ENCODE results near the gene CNR2.

CNR2 gene

DNA sequence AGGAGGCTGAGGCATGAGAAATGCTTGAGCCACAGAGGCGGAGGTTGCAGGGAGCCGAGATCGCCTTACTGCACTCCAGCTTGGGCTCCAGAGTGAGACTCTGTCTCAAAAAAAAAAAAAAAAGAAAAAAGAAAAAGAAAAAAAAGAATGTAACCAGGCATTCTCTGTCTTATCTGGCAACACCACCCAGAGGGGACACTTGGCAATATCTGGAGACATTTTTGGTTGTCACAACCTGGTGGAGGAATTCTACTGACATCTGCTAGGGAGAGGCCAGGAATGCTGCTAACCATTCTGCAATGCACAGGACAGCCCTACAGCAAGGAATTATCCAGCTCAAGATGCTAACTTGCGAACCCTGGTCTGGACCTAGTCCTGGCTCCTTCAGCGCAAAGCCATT lies 2.3 kb upstream of the CNR2 start:
- no peak for ATAC-seq
- TF ChIP-seq ZC3H10 (CRISPR knock-in tag; IDR thresholded peaks at IDR 0.05) (no peak), ZNF8 (CRISPR knock-in tag; IDR thresholded peaks at IDR 0.05) (no peak), PPARA (CRISPR knock-in tag; IDR thresholded peaks at IDR 0.05; ENCODE audit: borderline replicate concordance) (no peak)
- TF ChIP-seq, protein P1, sequence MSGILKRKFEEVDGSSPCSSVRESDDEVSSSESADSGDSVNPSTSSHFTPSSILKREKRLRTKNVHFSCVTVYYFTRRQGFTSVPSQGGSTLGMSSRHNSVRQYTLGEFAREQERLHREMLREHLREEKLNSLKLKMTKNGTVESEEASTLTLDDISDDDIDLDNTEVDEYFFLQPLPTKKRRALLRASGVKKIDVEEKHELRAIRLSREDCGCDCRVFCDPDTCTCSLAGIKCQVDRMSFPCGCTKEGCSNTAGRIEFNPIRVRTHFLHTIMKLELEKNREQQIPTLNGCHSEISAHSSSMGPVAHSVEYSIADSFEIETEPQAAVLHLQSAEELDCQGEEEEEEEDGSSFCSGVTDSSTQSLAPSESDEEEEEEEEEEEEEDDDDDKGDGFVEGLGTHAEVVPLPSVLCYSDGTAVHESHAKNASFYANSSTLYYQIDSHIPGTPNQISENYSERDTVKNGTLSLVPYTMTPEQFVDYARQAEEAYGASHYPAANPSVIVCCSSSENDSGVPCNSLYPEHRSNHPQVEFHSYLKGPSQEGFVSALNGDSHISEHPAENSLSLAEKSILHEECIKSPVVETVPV (CRISPR knock-in tag; IDR thresholded peaks at IDR 0.05) = no peak
- TF ChIP-seq, protein P2, sequence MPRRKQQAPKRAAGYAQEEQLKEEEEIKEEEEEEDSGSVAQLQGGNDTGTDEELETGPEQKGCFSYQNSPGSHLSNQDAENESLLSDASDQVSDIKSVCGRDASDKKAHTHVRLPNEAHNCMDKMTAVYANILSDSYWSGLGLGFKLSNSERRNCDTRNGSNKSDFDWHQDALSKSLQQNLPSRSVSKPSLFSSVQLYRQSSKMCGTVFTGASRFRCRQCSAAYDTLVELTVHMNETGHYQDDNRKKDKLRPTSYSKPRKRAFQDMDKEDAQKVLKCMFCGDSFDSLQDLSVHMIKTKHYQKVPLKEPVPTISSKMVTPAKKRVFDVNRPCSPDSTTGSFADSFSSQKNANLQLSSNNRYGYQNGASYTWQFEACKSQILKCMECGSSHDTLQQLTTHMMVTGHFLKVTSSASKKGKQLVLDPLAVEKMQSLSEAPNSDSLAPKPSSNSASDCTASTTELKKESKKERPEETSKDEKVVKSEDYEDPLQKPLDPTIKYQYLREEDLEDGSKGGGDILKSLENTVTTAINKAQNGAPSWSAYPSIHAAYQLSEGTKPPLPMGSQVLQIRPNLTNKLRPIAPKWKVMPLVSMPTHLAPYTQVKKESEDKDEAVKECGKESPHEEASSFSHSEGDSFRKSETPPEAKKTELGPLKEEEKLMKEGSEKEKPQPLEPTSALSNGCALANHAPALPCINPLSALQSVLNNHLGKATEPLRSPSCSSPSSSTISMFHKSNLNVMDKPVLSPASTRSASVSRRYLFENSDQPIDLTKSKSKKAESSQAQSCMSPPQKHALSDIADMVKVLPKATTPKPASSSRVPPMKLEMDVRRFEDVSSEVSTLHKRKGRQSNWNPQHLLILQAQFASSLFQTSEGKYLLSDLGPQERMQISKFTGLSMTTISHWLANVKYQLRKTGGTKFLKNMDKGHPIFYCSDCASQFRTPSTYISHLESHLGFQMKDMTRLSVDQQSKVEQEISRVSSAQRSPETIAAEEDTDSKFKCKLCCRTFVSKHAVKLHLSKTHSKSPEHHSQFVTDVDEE (CRISPR knock-in tag; IDR thresholded peaks at IDR 0.05) = no peak

DNA sequence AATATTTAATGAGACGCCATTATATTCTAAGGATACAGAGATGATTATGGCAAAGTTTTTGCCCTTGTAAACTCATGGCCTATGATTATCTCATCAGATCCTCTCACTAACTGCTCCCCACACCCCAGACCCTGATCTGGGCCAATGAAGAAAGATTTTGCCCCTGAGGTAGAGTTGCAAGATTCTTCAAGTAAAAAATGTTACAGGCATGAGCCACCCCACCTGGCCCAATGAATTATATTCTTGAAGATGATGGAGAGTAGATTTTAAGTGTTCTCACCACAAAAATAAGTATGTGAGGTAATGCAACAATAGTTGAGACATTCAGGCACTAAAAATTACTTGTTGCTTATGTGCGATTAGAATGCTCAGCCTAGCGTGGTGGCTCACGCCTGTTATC lies 1.8 kb upstream of the CNR2 start:
- TF ChIP-seq OSR1 (CRISPR knock-in tag; IDR thresholded peaks at IDR 0.05) = no peak
- no peak for ATAC-seq

DNA sequence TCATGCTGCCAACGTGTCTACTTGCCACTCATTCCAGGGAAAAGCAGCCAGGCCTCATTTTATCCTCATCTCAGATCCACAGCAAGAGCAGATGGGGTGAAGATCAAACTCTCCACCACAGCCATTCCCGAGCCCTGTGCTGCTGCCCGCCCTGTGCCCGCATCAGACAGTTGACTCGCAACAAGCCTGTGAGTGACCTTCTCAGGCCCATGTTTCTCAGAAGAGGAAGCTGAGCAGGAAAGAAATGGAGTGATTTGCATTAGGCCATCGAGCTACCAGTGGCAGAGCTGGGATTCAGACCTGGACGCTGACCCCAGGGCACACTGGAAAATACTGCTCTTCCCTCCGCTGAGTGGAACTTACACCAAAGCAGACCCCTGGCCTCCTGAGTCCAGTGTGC lies 1.2 kb downstream of the CNR2 start:
- no peak for ATAC-seq

DNA sequence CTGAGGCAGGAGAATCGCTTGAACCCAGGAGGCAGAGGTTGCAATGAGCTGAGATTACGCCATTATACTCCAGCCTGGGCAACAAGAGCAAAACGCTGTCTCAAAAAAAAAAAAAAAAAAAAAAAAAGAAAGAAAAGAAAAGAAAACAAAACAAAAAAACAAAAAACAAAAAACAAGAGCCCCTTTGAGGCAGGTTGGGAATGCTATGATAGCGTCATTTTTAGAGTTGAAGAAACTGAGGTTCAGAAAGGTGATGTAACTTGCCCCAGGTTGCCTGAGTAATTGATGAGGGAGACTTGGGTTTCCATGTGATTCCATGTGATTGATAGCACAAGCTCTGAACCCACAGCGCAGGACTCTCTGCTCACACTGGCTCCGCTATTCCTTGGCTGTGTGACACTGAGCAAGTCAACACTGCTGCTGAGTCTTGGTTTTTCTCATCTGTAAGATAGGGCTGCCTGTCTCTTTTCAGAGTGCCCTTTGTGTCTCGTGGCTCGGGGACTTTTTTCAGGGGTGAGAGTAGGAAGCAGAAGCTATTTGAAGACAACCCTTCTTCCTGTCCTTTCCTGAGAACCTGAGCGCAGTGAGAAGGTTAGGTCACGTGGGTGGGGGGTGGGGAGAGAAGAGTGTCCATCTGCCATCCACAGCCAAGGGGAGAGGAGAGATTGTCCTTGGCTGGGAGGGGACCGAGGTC lies 2.5 kb downstream of the CNR2 start:
- no peak for ATAC-seq
- TF ChIP-seq TOX (CRISPR knock-in tag; IDR thresholded peaks at IDR 0.05; ENCODE audit: borderline replicate concordance) (no peak), SNAI2 (CRISPR knock-in tag; IDR thresholded peaks at IDR 0.05) (no peak), ESRRG (CRISPR knock-in tag; IDR thresholded peaks at IDR 0.05) (no peak), ZNF8 (CRISPR knock-in tag; IDR thresholded peaks at IDR 0.05) (no peak), ZNF70 (CRISPR knock-in tag; IDR thresholded peaks at IDR 0.05) (no peak), ISL1 (CRISPR knock-in tag; IDR thresholded peaks at IDR 0.05) (no peak), PPARA (CRISPR knock-in tag; IDR thresholded peaks at IDR 0.05; ENCODE audit: borderline replicate concordance) (no peak), ARNTL (CRISPR knock-in tag; IDR thresholded peaks at IDR 0.05; ENCODE audit: borderline replicate concordance, low read depth) (no peak)
- TF ChIP-seq, protein P1 (CRISPR knock-in tag; IDR thresholded peaks at IDR 0.05) = no peak
- TF ChIP-seq, protein P3, sequence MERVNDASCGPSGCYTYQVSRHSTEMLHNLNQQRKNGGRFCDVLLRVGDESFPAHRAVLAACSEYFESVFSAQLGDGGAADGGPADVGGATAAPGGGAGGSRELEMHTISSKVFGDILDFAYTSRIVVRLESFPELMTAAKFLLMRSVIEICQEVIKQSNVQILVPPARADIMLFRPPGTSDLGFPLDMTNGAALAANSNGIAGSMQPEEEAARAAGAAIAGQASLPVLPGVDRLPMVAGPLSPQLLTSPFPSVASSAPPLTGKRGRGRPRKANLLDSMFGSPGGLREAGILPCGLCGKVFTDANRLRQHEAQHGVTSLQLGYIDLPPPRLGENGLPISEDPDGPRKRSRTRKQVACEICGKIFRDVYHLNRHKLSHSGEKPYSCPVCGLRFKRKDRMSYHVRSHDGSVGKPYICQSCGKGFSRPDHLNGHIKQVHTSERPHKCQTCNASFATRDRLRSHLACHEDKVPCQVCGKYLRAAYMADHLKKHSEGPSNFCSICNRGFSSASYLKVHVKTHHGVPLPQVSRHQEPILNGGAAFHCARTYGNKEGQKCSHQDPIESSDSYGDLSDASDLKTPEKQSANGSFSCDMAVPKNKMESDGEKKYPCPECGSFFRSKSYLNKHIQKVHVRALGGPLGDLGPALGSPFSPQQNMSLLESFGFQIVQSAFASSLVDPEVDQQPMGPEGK (CRISPR knock-in tag; IDR thresholded peaks at IDR 0.05; ENCODE audit: borderline replicate concordance) = no peak

More for the DNA sequence above, 1.2 kb downstream of the CNR2 start:
- TF ChIP-seq, protein P4, sequence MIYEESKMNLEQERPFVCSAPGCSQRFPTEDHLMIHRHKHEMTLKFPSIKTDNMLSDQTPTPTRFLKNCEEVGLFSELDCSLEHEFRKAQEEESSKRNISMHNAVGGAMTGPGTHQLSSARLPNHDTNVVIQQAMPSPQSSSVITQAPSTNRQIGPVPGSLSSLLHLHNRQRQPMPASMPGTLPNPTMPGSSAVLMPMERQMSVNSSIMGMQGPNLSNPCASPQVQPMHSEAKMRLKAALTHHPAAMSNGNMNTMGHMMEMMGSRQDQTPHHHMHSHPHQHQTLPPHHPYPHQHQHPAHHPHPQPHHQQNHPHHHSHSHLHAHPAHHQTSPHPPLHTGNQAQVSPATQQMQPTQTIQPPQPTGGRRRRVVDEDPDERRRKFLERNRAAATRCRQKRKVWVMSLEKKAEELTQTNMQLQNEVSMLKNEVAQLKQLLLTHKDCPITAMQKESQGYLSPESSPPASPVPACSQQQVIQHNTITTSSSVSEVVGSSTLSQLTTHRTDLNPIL (CRISPR knock-in tag; IDR thresholded peaks at IDR 0.05; ENCODE audit: low read depth) = no peak
- TF ChIP-seq, protein P1 (CRISPR knock-in tag; IDR thresholded peaks at IDR 0.05) = no peak
- TF ChIP-seq ISL1 (CRISPR knock-in tag; IDR thresholded peaks at IDR 0.05) = no peak
- TF ChIP-seq ZNF8 (CRISPR knock-in tag; IDR thresholded peaks at IDR 0.05) = no peak
- no peak for TF ChIP-seq GLIS3 (CRISPR knock-in tag; IDR thresholded peaks at IDR 0.05)
- no peak for TF ChIP-seq SNAI2 (CRISPR knock-in tag; IDR thresholded peaks at IDR 0.05)
- TF ChIP-seq, protein P3 (CRISPR knock-in tag; IDR thresholded peaks at IDR 0.05; ENCODE audit: borderline replicate concordance) = no peak
- no peak for TF ChIP-seq ZFP30 (CRISPR knock-in tag; IDR thresholded peaks at IDR 0.05)
- TF ChIP-seq, protein P5, sequence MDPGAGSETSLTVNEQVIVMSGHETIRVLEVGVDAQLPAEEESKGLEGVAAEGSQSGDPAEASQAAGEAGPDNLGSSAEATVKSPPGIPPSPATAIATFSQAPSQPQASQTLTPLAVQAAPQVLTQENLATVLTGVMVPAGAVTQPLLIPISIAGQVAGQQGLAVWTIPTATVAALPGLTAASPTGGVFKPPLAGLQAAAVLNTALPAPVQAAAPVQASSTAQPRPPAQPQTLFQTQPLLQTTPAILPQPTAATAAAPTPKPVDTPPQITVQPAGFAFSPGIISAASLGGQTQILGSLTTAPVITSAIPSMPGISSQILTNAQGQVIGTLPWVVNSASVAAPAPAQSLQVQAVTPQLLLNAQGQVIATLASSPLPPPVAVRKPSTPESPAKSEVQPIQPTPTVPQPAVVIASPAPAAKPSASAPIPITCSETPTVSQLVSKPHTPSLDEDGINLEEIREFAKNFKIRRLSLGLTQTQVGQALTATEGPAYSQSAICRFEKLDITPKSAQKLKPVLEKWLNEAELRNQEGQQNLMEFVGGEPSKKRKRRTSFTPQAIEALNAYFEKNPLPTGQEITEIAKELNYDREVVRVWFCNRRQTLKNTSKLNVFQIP (CRISPR knock-in tag; IDR thresholded peaks at IDR 0.05; ENCODE audit: borderline replicate concordance, low read depth) = no peak
- TF ChIP-seq ESRRG (CRISPR knock-in tag; IDR thresholded peaks at IDR 0.05) = no peak

All from SK-N-SH treated with all-trans-retinoic acid at 6 μM for 48 hours (cell line).